Testis (tissue), 2 donors: Measurements from ENCODE around the gene GALNT9.

ENCODE experiments used
- POLR2A ChIP-seq: fragments of 450-650 bp; IDR thresholded peaks from one replicate; pipeline ENCODE4 v1.6.1; 2017; ENCODE audit warnings: antibody characterized with exemption, mild to moderate bottlenecking, moderate library complexity
- TF ChIP-seq, protein P1 (sequence below), 3 experiments: fragments of 450-650 bp in 2 of 3; fragments of 200-600 bp in 1 of 3; sonication (generic) in 1 of 3; IDR thresholded peaks; one replicate each; pipeline ENCODE4 v1.5.1; 2016 to 2019; ENCODE audit warnings: antibody characterized with exemption in 3 of 3, mild to moderate bottlenecking in 2 of 3, moderate library complexity in 1 of 3

DNA sequence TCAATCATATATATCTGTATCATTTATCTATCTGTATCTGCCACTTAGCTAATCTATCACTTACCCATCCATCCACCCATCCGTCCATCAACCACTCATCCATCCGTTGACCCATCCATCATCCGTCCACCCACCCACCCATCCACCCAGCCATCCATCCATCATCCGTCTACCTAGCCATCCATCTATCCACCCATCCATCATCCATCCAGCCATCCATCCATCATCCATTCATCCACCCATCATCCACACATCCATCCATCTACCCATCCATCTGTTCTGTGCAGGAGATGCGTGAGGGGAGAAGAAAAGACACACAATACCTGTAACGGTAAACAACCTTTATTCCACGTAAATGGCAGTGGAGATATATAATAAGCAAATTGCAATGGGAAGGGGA lies 165.0 kb downstream of the GALNT9 start:
- TF ChIP-seq, protein P1, sequence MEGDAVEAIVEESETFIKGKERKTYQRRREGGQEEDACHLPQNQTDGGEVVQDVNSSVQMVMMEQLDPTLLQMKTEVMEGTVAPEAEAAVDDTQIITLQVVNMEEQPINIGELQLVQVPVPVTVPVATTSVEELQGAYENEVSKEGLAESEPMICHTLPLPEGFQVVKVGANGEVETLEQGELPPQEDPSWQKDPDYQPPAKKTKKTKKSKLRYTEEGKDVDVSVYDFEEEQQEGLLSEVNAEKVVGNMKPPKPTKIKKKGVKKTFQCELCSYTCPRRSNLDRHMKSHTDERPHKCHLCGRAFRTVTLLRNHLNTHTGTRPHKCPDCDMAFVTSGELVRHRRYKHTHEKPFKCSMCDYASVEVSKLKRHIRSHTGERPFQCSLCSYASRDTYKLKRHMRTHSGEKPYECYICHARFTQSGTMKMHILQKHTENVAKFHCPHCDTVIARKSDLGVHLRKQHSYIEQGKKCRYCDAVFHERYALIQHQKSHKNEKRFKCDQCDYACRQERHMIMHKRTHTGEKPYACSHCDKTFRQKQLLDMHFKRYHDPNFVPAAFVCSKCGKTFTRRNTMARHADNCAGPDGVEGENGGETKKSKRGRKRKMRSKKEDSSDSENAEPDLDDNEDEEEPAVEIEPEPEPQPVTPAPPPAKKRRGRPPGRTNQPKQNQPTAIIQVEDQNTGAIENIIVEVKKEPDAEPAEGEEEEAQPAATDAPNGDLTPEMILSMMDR (IDR thresholded peaks at IDR 0.05) = no peak
- TF ChIP-seq POLR2A = no peak
